HG03139 (cell line): ENCODE data around the gene CD6.

Source experiments
- ATAC-seq: cut with Tn5 transposase; IDR thresholded peaks from one replicate; pipeline ENCODE4 v1.9.1; 2021; ENCODE audit not compliant: unreplicated experiment

CD6 gene

DNA sequence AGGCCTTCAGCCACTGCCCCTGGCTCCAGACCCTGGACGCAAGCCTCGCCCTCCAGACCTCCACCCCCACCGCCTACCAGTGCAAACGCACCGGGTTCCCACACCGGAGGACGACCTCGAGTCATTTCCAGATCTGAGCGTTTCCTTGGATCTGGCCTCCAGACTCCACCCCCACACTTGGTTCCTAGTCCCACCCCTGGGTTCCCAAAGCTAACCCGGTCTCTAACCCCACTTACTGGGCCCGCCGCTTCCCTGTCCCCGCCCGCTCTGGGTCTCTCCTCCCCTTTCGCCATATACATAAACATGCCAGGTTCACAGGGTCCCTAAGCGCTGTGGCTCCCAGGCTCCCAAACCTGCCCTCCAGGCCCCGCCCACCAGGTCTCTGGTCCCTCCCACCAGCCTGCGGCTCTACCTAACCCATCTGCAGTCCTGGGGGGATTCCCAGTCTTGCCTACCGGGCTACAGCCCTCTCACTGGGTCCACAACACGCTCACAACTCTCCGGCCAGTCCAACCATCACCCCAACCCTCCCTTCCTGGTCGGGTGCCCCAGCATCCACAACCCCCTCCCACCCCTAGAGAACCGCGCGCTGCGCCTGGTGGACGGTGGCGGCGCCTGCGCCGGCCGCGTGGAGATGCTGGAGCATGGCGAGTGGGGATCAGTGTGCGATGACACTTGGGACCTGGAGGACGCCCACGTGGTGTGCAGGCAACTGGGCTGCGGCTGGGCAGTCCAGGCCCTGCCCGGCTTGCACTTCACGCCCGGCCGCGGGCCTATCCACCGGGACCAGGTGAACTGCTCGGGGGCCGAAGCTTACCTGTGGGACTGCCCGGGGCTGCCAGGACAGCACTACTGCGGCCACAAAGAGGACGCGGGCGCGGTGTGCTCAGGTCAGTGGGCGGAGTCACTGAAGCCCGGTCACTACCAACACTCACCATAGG lies 36.7 kb downstream of the CD6 start:
- ATAC-seq, result no peak

DNA sequence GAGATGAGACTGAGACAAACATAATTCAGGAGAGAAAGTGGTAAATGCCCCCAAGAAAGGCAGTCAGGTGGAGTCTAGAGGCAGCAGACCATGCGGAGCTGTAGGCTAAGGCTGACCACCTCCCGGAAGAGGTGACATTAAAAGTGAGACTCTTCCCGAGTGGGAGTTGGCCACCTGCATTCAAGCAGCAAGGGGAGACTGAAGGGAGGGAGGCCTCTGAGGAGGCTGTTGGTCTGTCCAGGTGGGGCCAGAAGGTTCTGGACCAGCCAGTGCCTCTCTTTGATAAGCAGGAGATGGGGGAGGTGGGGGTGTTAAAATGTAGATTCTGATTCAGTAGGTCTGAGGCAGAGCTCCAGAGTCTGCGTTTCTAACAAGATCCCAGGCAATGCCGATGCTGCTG lies 37.5 kb downstream of the CD6 start:
- no peak for ATAC-seq

DNA sequence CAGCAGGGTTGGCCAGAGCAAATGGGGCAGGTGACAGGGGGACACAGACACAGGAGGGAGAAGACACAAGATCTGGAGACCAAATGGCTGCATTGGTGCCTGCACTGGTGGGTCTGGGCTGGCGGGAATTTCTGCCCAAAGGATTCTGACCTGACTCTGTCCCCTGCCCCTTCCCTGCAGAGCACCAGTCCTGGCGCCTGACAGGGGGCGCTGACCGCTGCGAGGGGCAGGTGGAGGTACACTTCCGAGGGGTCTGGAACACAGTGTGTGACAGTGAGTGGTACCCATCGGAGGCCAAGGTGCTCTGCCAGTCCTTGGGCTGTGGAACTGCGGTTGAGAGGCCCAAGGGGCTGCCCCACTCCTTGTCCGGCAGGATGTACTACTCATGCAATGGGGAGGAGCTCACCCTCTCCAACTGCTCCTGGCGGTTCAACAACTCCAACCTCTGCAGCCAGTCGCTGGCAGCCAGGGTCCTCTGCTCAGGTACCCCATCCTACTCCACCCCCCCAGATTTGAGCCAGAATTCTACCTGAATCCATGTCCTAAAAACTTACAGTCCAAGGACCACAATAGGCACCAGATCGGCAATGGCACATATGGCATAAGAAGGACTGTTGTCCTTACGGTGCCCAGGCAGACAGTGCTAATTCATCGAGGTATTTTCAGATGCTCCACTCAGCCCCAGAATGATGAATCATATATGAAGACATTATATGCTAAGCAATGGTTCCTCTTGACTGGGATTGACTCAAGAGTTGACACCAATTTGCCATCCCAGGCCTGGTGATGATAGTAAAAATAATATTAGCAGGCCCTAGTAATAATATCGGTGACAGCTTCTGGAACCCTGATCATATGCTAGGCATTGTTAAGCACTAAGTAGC lies 38.2 kb downstream of the CD6 start:
- ATAC-seq, result no peak

DNA sequence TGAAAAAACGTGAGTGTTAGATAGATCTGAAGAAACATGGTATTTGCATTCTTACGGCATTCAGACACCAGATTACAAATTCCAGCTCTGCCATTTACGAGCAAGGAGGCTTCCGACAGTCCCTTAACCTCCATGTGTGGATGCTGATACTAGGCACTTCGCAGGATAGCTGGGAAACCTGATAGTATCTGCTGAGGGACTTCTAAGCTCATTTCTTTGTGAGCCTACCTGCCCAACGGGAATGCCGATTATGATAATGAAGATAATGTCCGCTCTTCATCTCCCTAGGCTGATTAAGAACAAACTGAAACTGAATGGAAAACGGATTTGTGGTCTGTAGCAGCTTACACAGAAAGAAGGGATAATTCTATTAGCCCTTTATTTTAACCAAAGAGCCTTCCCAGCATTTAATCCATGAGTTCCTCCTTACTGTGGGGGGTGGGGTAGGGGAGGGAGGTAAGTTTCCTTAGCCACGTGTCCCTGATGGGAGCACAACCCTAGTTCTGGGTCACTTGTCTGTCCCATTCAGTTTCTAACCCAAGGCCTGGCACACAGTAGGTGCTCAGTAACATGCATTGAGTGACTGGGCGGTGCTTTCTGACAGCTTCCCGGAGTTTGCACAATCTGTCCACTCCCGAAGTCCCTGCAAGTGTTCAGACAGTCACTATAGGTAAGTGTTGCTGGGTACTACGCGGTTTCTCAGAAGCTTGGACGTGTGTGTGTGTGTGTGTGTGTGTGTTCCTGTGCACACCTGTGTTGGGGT lies 39.2 kb downstream of the CD6 start:
- no peak for ATAC-seq

- ATAC-seq, result no peak
Measured at GRCh38 chr11:61011229-61011870, 39.9 kb downstream of the CD6 start.

GRCh38 chr11:61011950-61012736 lies 40.7 kb downstream of the CD6 start:
- no peak for ATAC-seq

- ATAC-seq, result no peak
Measured at GRCh38 chr11:61012737-61013215, 41.3 kb downstream of the CD6 start.

DNA sequence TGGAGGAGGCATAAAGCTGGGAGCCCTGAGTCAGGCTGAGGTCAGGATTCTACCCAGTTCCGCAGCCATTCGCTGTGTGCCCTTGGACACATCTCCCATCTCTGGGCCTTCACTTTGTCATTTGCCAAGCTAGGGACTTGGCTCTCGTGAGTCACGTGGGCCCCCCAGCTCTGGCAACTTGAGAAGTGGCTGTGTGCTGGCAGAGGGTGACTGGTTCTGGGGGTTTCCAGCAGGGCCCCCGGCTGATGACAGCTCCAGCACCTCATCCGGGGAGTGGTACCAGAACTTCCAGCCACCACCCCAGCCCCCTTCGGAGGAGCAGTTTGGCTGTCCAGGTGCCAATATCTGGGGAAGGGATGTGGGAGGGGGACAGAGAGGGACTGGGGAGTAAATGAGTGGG lies 46.6 kb downstream of the CD6 start:
- no peak for ATAC-seq

DNA sequence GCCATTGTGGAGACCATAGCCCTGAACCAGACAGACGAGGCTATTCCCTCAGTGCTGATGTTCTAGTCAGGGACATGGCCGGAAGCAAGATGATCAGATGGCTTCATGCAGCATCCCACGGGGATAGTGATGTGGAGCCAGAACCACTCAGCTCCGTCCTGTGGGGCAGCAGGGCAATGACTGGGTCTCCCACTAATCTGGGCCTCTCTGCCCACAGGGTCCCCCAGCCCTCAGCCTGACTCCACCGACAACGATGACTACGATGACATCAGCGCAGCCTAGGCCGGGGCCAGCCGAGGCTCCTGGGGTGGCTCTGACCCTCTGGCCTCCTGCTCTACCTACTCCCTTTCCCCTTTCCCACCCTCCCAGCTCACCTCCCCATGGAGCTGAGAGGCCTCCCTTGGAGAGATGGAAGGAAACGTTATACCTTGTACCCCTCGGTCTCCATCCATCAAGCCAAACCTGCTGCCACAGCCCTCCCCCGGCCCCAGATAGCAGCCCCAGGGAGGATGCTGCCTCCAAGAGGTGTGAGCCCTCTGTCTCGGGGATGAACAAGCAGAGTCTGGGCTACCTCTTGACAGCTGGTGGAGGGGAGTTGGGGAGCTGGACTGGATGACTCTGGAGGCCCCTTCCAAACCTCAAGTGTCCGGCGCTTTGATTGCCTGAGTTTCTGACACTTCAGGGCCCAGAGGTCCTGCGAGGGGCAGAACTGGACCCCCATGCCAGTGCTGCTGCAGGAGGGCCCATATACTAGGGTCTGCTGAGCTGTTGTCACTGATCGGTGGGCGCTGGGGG lies 47.8 kb downstream of the CD6 start:
- no peak for ATAC-seq

DNA sequence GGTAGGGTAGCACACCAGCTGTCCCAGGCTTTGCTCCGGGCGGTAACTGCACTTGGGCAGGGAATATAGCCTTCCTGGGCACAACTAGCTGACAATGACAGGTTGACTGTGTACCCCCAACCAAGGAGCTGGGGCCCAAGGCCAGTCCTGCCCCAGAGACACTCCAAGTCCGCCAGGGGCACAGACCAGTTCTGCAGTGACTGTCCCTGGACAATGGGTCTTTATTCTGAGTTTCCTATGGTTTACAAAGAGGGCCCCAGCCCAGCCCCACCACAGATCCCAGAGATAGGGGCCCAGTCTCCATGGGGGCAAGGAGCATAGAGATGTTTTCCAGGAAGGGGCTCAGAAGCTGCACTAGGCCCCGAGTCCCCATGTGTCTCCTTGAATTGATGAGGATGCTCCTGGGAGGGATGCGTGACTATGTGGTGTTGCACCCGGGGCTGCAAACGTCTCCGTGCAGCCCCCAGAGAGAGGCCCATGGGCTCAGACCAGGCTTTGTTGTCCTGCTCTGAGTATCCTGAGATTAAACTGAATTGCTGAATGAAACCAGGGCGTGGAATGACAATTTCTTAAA lies 48.4 kb downstream of the CD6 start:
- ATAC-seq, result no peak

DNA sequence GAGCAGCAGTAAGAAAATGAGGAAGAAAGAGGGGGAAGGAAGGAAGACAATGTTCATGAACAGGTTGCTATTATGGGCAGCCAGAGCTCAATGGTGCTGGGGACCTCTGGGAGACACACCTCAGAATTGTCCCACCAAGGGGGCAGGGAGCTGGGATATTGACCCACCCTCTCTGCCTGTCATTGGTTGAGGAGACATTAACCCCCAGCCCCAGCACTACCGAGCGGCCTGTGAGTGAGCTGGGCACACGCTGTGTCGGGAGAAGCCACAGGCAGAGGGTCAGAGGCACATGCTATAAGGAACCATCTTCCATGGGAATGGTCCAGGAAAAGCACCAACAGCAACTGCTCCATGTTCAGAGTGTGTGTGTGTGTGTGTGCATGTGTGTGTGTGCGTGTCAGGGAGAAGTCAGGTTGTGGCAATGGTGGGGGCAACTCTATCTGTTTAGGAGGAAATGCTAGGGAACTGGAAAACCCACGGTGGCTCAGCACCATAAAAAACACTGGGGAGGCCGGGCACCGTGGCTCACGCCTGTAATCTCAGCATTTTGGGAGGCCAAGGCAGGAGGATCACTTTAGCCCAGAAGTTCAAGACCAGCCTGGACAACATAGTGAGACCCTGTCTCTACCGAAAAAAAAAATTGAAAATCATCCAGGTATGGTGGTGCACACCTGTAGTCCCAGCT lies 49.2 kb downstream of the CD6 start:
- ATAC-seq, result no peak

DNA sequence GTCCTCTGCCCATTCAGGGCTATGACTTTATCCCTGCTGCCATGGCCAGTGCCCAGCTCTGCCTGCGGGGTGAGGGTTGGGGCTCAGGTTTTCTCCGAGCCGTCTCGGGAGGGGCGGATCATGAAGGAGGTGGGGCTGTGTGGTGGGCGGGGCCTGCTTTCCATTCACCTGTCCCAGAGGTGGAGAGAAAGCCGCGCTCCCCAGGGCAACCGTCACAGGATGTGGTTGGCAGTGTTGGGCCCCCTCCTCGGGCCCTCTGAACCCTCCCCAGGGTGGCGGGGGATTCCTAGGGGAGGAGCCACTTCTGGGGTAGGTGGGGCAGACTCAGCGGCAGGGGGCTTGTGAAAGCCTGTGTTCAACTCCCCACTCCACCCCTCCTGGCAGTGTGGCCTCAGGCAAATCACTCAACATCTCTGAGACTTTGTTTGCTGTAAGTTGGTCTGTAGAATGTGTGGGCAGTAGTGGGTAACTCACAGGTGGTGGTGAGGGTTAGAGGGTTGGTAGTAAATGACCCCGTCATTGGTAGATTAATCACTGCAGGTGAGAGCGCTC lies 50.3 kb downstream of the CD6 start:
- no peak for ATAC-seq

DNA sequence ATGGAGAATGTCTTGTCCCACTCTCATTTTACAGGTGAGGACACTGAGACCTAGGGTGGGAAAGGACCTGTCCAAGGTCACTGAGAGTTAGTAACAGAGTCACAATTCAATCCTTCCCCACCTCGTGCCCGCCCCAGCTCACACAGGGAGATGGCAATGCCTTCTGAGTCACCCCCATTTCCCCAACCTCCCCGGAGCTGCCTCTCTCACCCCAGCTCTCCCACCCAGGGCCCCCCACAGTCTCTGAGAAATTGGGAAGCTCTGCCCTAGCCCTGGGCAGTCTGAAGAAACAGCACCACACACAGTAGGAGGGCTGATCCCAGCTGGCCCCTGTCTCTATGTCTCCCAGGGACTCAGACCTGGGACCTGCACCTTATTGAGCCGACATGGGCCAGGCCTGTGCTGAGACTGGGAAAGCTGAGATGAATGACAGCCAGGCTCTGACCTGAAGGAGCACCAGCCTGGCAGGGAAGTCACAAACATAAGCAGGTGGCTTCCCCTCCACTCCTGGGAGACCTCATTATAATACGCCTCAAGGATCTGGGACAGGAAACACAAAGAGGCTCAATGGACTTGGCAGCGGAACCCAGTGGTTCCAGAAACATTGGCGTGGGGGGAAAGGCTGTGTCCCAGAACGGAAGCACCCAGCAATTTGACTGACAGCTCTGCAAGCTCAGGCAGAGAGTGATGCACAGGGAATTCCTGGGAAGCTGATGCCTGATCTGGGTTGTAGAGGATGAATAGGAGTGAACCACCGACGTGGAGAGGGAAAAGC lies 51.0 kb downstream of the CD6 start:
- ATAC-seq, result no peak

- no peak for ATAC-seq
Measured at GRCh38 chr11:61023086-61023965, 51.8 kb downstream of the CD6 start.

DNA sequence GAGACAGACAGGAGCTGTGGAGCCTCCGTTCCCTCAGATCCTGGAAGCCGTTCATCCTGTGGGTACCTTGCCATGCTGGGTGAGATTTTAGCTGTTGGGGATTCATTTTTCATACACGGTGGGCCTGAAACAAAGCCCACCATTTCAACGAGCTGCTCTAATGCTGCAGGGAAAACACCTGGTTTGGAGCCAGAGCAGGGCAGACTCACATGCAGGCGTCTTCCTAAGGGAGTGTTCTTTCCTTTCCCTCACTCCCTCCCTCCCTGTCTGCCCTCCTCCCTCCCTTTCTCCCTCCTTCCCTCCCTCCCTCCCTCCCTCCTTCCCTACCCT lies 52.5 kb downstream of the CD6 start:
- no peak for ATAC-seq
